Psoas muscle (tissue), 8 donors: Measurements from ENCODE around the gene CD109. TPM values are rescaled to one million over a fixed set of nuclear protein-coding genes. Genes with fewer than 3 reads are reported as not detected.
"Not testable (repeated sequence)": the region's sequence is repeated elsewhere in the genome, so short reads cannot be mapped to it uniquely, and the experiment has no call there.

Experiments
- ATAC-seq, 4 donors: fragments of 200-7000 bp; cut with Tn5 transposase; one replicate each; pipeline ENCODE4 v1.9.1; 2020; ENCODE audit warnings: moderate library complexity in 3 of 4, mild to moderate bottlenecking in 2 of 4
- DNase-seq, 2 donors: peaks; one replicate each; pipeline ENCODE4 v3.0.0-alpha.2; 2020
- H3K27ac ChIP-seq: fragments of 200-600 bp; one replicate; pipeline ENCODE4 v1.8.0; 2022
- H3K27me3 ChIP-seq, 3 donors: fragments of 200-600 bp in 1 of 3; one replicate each; pipeline versions ENCODE4 v1.6.1 to v1.8.0; 2013 to 2022; ENCODE audit warnings: low read length in 2 of 3, mild to moderate bottlenecking in 2 of 3, moderate library complexity in 1 of 3; ENCODE audit not compliant: insufficient read depth in 3 of 3
- H3K36me3 ChIP-seq, 2 donors: fragments of 200-600 bp in 1 of 2; one replicate each; pipeline versions ENCODE4 v1.6.1 to v1.8.0; 2013 to 2022; ENCODE audit warnings: low read depth in 1 of 2, mild to moderate bottlenecking in 1 of 2, moderate library complexity in 1 of 2; ENCODE audit not compliant: insufficient read depth in 1 of 2
- H3K4me1 ChIP-seq: fragments of 200-600 bp; one replicate; pipeline ENCODE4 v1.8.0; 2022
- H3K4me3 ChIP-seq: fragments of 200-600 bp; one replicate; pipeline ENCODE4 v1.8.0; 2022; ENCODE audit warnings: mild to moderate bottlenecking
- H3K9me3 ChIP-seq: fragments of 200-600 bp; one replicate; pipeline ENCODE4 v1.8.0; 2022
- CTCF ChIP-seq: fragments of 200-600 bp; IDR thresholded peaks from one replicate; pipeline ENCODE4 v1.8.0; 2022; ENCODE audit warnings: antibody characterized with exemption
- WGBS, 3 donors: extraction: QIAGEN DNeasy Blood & Tissue Kit; methylation state at CpG; one replicate each; pipeline versions ENCODE4 v1.1.6 to v1.1.7; 2013; 5-methylcytosine and 5-hydroxymethylcytosine counted together
- intact Hi-C, 2 donors: fragments of 100-400 bp; cut with DNase I; formaldehyde crosslinking; loops; one replicate each; pipeline versions ENCODE4 v1.11.0 to v1.14.2; 2022
- polyA plus RNA-seq, 3 donors: library from polyadenylated mRNA; stranded (reverse); fragments of 200-250 nt; gene quantifications; one replicate each; pipeline ENCODE4 v1.2.3, GENCODE V29; 2013
- total RNA-seq, 4 donors: library from RNA; stranded (reverse); fragmentation: NEBNext Ultra II Directional in 2 of 4; extraction: Animal tissue kit (Norgen Biotek cat#: 25700) in 2 of 4; gene quantifications; one replicate each; pipeline versions ENCODE4 v1.2.1 to v1.2.4, GENCODE V29; 2021 to 2023
- donor health status: healthy with polysubstance abuse.
- donor health status: DM: no; HTN: no; CAD: no; lungs with moderate emphysema.
- donor health status: Bipolar disorder and iron deficiency.
- donor health status: healthy.
- donor health status: DM: yes; HTN: yes; CAD: no.
- donor health status: DM: no; HTN: no; CAD: no.
- donor health status: DM: no; HTN: no; CAD: no.
- donor health status: DM: yes; HTN: yes; CAD: no.

Gene CD109
- total and polyA plus RNA-seq, 7 donors: 0.31 to 3.9 (median 1.8) TPM

- DNase-seq: no peak
- Histone ChIP-seq H3K27me3 (no peaks in the 10 kb centered on the region), H3K27ac (no peak overlapping the region), H3K4me1 (no peaks in the 10 kb centered on the region), H3K36me3 (no peaks in the 10 kb centered on the region), H3K9me3 (no peaks in the 10 kb centered on the region), H3K4me3 (no peak overlapping the region)
- intact Hi-C loops: no loop called here
- ATAC-seq: no peak
- TF ChIP-seq CTCF: no peak
- WGBS, 3 donors: 90 to 98% (median 95%) methylated on average over 3 of the region's 3 CpGs
Observed at GRCh38 chr6:73724389-73724788, 28.4 kb downstream of the CD109 start.

GRCh38 chr6:73725192-73725591 lies 29.2 kb downstream of the CD109 start:
- intact Hi-C loops, ATAC-seq, H3K27ac ChIP-seq, H3K4me1 ChIP-seq, H3K36me3 ChIP-seq, H3K9me3 ChIP-seq, H3K27me3 ChIP-seq, H3K4me3 ChIP-seq: not testable (repeated sequence)
- DNase-seq: peak in 1 of 2 donors; percentile 43
- WGBS, 3 donors: 65 to 72% (median 70%) methylated on average over 8 of the region's 8 CpGs

DNA sequence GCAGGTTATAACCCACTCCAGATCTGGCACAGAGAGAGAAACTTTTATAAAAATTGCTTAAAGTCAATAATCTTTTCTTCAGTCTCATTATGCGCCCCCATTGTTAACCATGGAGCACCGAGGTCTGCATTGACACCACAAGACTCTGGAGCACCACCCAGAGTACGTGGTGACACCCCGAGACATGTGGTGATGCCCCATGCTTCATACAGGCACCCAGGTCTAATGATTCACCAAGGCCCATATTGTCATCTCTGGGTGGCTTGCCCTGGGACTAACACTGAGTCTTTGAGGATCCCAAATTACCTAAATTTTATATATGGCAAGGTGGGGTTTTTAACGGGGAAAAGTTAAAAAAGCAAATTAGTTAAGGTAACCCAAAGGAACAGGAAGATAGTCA lies 31.1 kb downstream of the CD109 start:
- 92 to 98% (median 95%) methylated on average over 5 of the region's 5 CpGs for WGBS, 3 donors
- intact Hi-C loops: no loop called here
- Histone ChIP-seq H3K27ac (no peak overlapping the region), H3K4me1 (no peaks in the 10 kb centered on the region), H3K27me3 (no peaks in the 10 kb centered on the region), H3K9me3 (no peaks in the 10 kb centered on the region), H3K4me3 (no peak overlapping the region), H3K36me3 (no peaks in the 10 kb centered on the region)
- DNase-seq (no peak), ATAC-seq (no peak)
- no peak for TF ChIP-seq CTCF

- DNase-seq: no peak
- Histone ChIP-seq H3K27ac (no peak overlapping the region), H3K4me1 (no peaks in the 10 kb centered on the region), H3K9me3 (no peaks in the 10 kb centered on the region), H3K4me3 (no peak overlapping the region), H3K36me3 (no peaks in the 10 kb centered on the region), H3K27me3 (no peaks in the 10 kb centered on the region)
- WGBS, 3 donors: 79 to 86% (median 79%) methylated on average over 4 of the region's 4 CpGs
- ATAC-seq: no peak
- intact Hi-C loops: no loop called here
- no peak for TF ChIP-seq CTCF
Observed at GRCh38 chr6:73728548-73729205, 32.7 kb downstream of the CD109 start.

DNA sequence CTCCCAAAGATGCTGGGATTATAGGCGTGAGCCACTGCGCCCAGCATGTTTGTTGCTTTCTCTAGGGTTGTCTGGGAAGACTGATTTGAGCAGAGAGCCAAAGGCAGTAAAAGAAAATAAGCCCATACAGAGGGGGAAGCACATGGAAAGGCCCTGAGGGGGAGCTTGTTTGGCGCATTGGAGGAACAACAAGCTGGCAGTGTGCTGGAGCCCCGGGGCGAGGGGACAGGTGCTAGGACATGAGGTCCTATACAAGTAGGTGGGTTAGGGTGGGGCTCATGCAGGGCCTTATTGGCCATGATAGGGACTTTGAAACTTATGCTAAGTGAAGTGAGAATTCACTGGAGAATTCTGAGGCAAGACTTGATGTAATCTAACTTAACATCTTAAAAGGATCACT lies 35.3 kb downstream of the CD109 start:
- DNase-seq: no peak
- intact Hi-C loops: loop anchor here in 1 of 2 donors (5.0 kb wide), 1 partner anchor 54 kb away; no protein-coding TSS in a partner anchor
- 87 to 94% (median 92%) methylated on average over 5 of the region's 5 CpGs for WGBS, 3 donors
- no peak for ATAC-seq
- Histone ChIP-seq H3K9me3 (no peaks in the 10 kb centered on the region), H3K4me1 (no peaks in the 10 kb centered on the region), H3K4me3 (no peak overlapping the region), H3K27ac (no peak overlapping the region), H3K36me3 (no peaks in the 10 kb centered on the region), H3K27me3 (no peaks in the 10 kb centered on the region)
- no peak for TF ChIP-seq CTCF
